CD4-positive, alpha-beta memory T cell (primary cell): ENCODE data around the gene FOXRED1. TPM values are rescaled to one million over a fixed set of nuclear protein-coding genes. Genes with fewer than 3 reads are reported as not detected.

Experiments
- CTCF ChIA-PET: fragments of 350-600 bp; sonication (Branson Sonifier 250); formaldehyde crosslinking; loops from one replicate; lab custom pipeline; 2021; ENCODE audit warnings: inconsistent platforms; ENCODE audit not compliant: partially characterized antibody; lab: Charles Lee
- POLR2A ChIA-PET: fragments of 350-600 bp; sonication (Branson Sonifier 250); formaldehyde crosslinking; loops from one replicate; lab custom pipeline; 2021; ENCODE audit not compliant: partially characterized antibody; lab: Charles Lee
- DNase-seq, 5 donors: peaks; one replicate each; pipeline versions ENCODE4 v3.0.0 to v3.0.0-alpha.2; 2020 to 2022; ENCODE audit warnings: mixed read lengths in 1 of 5
- H3K27ac ChIP-seq: one replicate; pipeline ENCODE4 v1.7.0; 2013; ENCODE audit warnings: low read depth, low read length
- H3K27me3 ChIP-seq: 2 replicates; pipeline ENCODE4 v1.7.0; 2013; ENCODE audit warnings: mild to moderate bottlenecking, low read length, moderate library complexity; ENCODE audit not compliant: insufficient read depth
- H3K36me3 ChIP-seq: 2 replicates; pipeline ENCODE4 v1.7.0; 2013; ENCODE audit warnings: mild to moderate bottlenecking, low read length, moderate library complexity; ENCODE audit not compliant: insufficient read depth
- H3K4me1 ChIP-seq: 2 replicates; pipeline ENCODE4 v1.7.0; 2013; ENCODE audit warnings: mild to moderate bottlenecking, low read length, moderate library complexity; ENCODE audit not compliant: insufficient read depth
- H3K4me3 ChIP-seq, 2 donors: one replicate each; pipeline ENCODE4 v1.7.0; 2013; ENCODE audit warnings: low read length in 2 of 2, mild to moderate bottlenecking in 1 of 2
- H3K9me3 ChIP-seq, 2 donors: one replicate each; pipeline ENCODE4 v1.7.0; 2013; ENCODE audit warnings: low read length in 2 of 2, control low read depth in 1 of 2; ENCODE audit not compliant: control insufficient read depth in 1 of 2
- H3K27ac Mint-ChIP-seq, 7 donors: one replicate each; pipeline ENCODE4 v1.8.0; 2020 to 2021; ENCODE audit warnings: mixed read lengths in 7 of 7, mild to moderate bottlenecking in 6 of 7, inconsistent platforms in 3 of 7, moderate library complexity in 3 of 7
- H3K27me3 Mint-ChIP-seq, 2 donors: one replicate each; pipeline ENCODE4 v1.8.0; 2020 to 2021; ENCODE audit warnings: mixed read lengths in 2 of 2
- H3K36me3 Mint-ChIP-seq, 2 donors: one replicate each; pipeline ENCODE4 v1.8.0; 2020 to 2021; ENCODE audit warnings: mixed read lengths in 2 of 2, inconsistent platforms in 1 of 2, mild to moderate bottlenecking in 1 of 2
- H3K4me1 Mint-ChIP-seq, 4 donors: one replicate each; pipeline ENCODE4 v1.8.0; 2020 to 2021; ENCODE audit warnings: mixed read lengths in 4 of 4, mild to moderate bottlenecking in 1 of 4
- H3K4me3 Mint-ChIP-seq, 8 donors: one replicate each; pipeline ENCODE4 v1.8.0; 2020 to 2021; ENCODE audit warnings: mixed read lengths in 8 of 8, mild to moderate bottlenecking in 7 of 8, moderate library complexity in 6 of 8, inconsistent platforms in 3 of 8
- H3K9me3 Mint-ChIP-seq, 8 donors: one replicate each; pipeline ENCODE4 v1.8.0; 2020 to 2021; ENCODE audit warnings: mixed read lengths in 8 of 8, mild to moderate bottlenecking in 5 of 8, inconsistent platforms in 3 of 8, moderate library complexity in 1 of 8
- intact Hi-C: fragments of 100-400 bp; cut with micrococcal nuclease; formaldehyde crosslinking; loops from one replicate; pipeline ENCODE4 v1.15.1; 2023
- polyA plus RNA-seq, 2 donors: library from polyadenylated mRNA; unstranded; fragments of 300-500 nt; fragmentation: Illumina TruSeq; gene quantifications; one replicate each; pipeline ENCODE4 v1.2.3, GENCODE V29; 2021
- total RNA-seq, 2 experiments: library from RNA; stranded (reverse); gene quantifications; one replicate each; pipeline ENCODE4 v1.2.3, GENCODE V29; 2021

FOXRED1 gene
- total and polyA plus RNA-seq, 4 experiments from 2014 or later, result 18.7 to 32.5 (median 28.9) TPM

GRCh38 chr11:126268361-126268707 lies 620 bp upstream of the FOXRED1 start:
- POLR2A ChIA-PET, result interaction anchor here (0.9 to 6.1 kb wide), 15 partner anchors 10 to 698 kb away, joined by 3 to 101 read pairs (median 4); partner anchors contain the start of genes CDON, DCPS, EI24 and FAM118B
- peaks cover 42% of the 10 kb centered on the region for H3K36me3 ChIP-seq
- DNase-seq, result peak in 1 of 5 donors; percentile 14
- Mint-ChIP-seq H3K36me3 (peaks cover 49 to 64% of the 10 kb centered on the region in 2 donors), H3K27me3 (no peaks in the 10 kb centered on the region), H3K4me1 (peaks cover 19 to 43% (median 24%) of the 10 kb centered on the region in 4 donors), H3K9me3 (no peaks in the 10 kb centered on the region), H3K4me3 (peak overlapping the region; percentile 95 to 99 (median 96)), H3K27ac (peak overlapping the region; percentile 94 to 99 (median 99))
- H3K4me3 ChIP-seq, result peak overlapping the region; percentile 84 to 96
- intact Hi-C loops, result loop anchor here (10.0 kb wide), 2 partner anchors 674 to 704 kb away; partner anchors contain the start of genes EI24 and STT3A
- H3K9me3 ChIP-seq, result no peaks in the 10 kb centered on the region
- H3K4me1 ChIP-seq, result peaks cover 26% of the 10 kb centered on the region
- CTCF ChIA-PET, result interaction anchor here (1.1 kb wide), 1 partner anchor 15 kb away, joined by 3 read pairs; no protein-coding TSS in a partner anchor
- H3K27me3 ChIP-seq, result no peaks in the 10 kb centered on the region
- H3K27ac ChIP-seq, result peak overlapping the region; percentile 83

- Histone ChIP-seq H3K36me3 (peaks cover 14% of the 10 kb centered on the region), H3K27me3 (no peaks in the 10 kb centered on the region), H3K9me3 (no peaks in the 10 kb centered on the region), H3K4me1 (peaks cover 17% of the 10 kb centered on the region), H3K27ac (no peak overlapping the region), H3K4me3 (no peak overlapping the region)
- ChIA-PET POLR2A (no interaction called here), CTCF (no interaction called here)
- no peak overlapping the region for H3K4me3 Mint-ChIP-seq
- H3K27me3 Mint-ChIP-seq, result no peaks in the 10 kb centered on the region
- H3K36me3 Mint-ChIP-seq, result peaks cover 25 to 28% of the 10 kb centered on the region in 2 donors
- no peak overlapping the region for H3K27ac Mint-ChIP-seq
- intact Hi-C loops, result no loop called here
- peaks cover 16 to 31% (median 24%) of the 10 kb centered on the region in 4 donors for H3K4me1 Mint-ChIP-seq
- DNase-seq, result no peak
- no peaks in the 10 kb centered on the region for H3K9me3 Mint-ChIP-seq
Observed at GRCh38 chr11:126277322-126277721, 8.4 kb downstream of the FOXRED1 start.

GRCh38 chr11:126277780-126278179 lies 8.8 kb downstream of the FOXRED1 start:
- no peak overlapping the region for H3K27ac ChIP-seq
- H3K4me1 Mint-ChIP-seq, result peaks cover 19 to 34% (median 26%) of the 10 kb centered on the region in 4 donors
- peak overlapping the region in 1 of 7 donors; percentile 78 for H3K27ac Mint-ChIP-seq
- ChIA-PET POLR2A (interaction anchor here (1.1 kb wide), 1 partner anchor 22 kb away, joined by 3 read pairs; no protein-coding TSS in a partner anchor), CTCF (no interaction called here)
- H3K9me3 ChIP-seq, result no peaks in the 10 kb centered on the region
- H3K4me1 ChIP-seq, result peaks cover 18% of the 10 kb centered on the region
- H3K4me3 Mint-ChIP-seq, result no peak overlapping the region
- intact Hi-C loops, result no loop called here
- H3K9me3 Mint-ChIP-seq, result no peaks in the 10 kb centered on the region
- H3K36me3 ChIP-seq, result peaks cover 14% of the 10 kb centered on the region
- peaks cover 25 to 28% of the 10 kb centered on the region in 2 donors for H3K36me3 Mint-ChIP-seq
- no peaks in the 10 kb centered on the region for H3K27me3 Mint-ChIP-seq
- H3K27me3 ChIP-seq, result no peaks in the 10 kb centered on the region
- H3K4me3 ChIP-seq, result no peak overlapping the region
- no peak for DNase-seq

- ChIA-PET POLR2A (interaction anchor here (0.6 to 5.7 kb wide), 3 partner anchors 9 to 141 kb away, joined by 3 to 101 read pairs (median 4); partner anchors contain the start of genes FOXRED1 and SRPRA), CTCF (no interaction called here)
- peak overlapping the region in 1 of 8 donors; percentile 0 for H3K4me3 Mint-ChIP-seq
- H3K27ac ChIP-seq, result no peak overlapping the region
- intact Hi-C loops, result no loop called here
- peaks cover 24 to 43% (median 33%) of the 10 kb centered on the region in 4 donors for H3K4me1 Mint-ChIP-seq
- H3K27ac Mint-ChIP-seq, result peak overlapping the region in 4 of 7 donors; percentile 5 to 55 (median 50)
- peaks cover 14% of the 10 kb centered on the region for H3K36me3 ChIP-seq
- peaks cover 15 to 25% of the 10 kb centered on the region in 2 donors for H3K36me3 Mint-ChIP-seq
- no peaks in the 10 kb centered on the region for H3K9me3 Mint-ChIP-seq
- H3K27me3 Mint-ChIP-seq, result no peaks in the 10 kb centered on the region
- H3K4me1 ChIP-seq, result peaks cover 27% of the 10 kb centered on the region
- no peaks in the 10 kb centered on the region for H3K9me3 ChIP-seq
- no peak for DNase-seq
- H3K27me3 ChIP-seq, result no peaks in the 10 kb centered on the region
- H3K4me3 ChIP-seq, result no peak overlapping the region
Observed at GRCh38 chr11:126279191-126279590, 10.2 kb downstream of the FOXRED1 start.

GRCh38 chr11:126280595-126280994 lies 11.6 kb downstream of the FOXRED1 start:
- peaks cover 30 to 54% (median 42%) of the 10 kb centered on the region in 4 donors for H3K4me1 Mint-ChIP-seq

GRCh38 chr11:126281245-126281644 lies 12.3 kb downstream of the FOXRED1 start:
- POLR2A ChIA-PET, result interaction anchor here (0.6 to 5.7 kb wide), 5 partner anchors 11 to 67 kb away, joined by 3 to 101 read pairs (median 13); partner anchors contain the start of genes DCPS, FOXRED1 and SRPRA
- Histone ChIP-seq H3K36me3 (no peaks in the 10 kb centered on the region), H3K9me3 (no peaks in the 10 kb centered on the region), H3K4me1 (peaks cover 43% of the 10 kb centered on the region), H3K27me3 (no peaks in the 10 kb centered on the region), H3K27ac (no peak overlapping the region), H3K4me3 (no peak overlapping the region)
- no peak for DNase-seq
- Mint-ChIP-seq H3K27ac (peak overlapping the region in 5 of 7 donors; percentile 7 to 98 (median 86)), H3K9me3 (no peaks in the 10 kb centered on the region), H3K36me3 (peaks cover 9 to 14% of the 10 kb centered on the region in 2 donors), H3K4me1 (peaks cover 30 to 54% (median 43%) of the 10 kb centered on the region in 4 donors), H3K27me3 (no peaks in the 10 kb centered on the region), H3K4me3 (peak overlapping the region in 5 of 8 donors; percentile 43 to 97 (median 95))
- CTCF ChIA-PET, result interaction anchor here (1.5 to 1.8 kb wide), 2 partner anchors 11 to 29 kb away, joined by 5 to 8 read pairs; no protein-coding TSS in a partner anchor
- intact Hi-C loops, result loop anchor here (5.0 to 10.0 kb wide), 3 partner anchors 76 to 656 kb away; partner anchors contain the start of genes CDON, CHEK1 and ST3GAL4

More at GRCh38 chr11:126280595-126280994, 11.6 kb downstream of the FOXRED1 start:
- H3K27ac ChIP-seq, result no peak overlapping the region
- peaks cover 39% of the 10 kb centered on the region for H3K4me1 ChIP-seq
- peaks cover 12 to 17% of the 10 kb centered on the region in 2 donors for H3K36me3 Mint-ChIP-seq
- H3K27ac Mint-ChIP-seq, result peak overlapping the region; percentile 36 to 90 (median 77)
- H3K9me3 ChIP-seq, result no peaks in the 10 kb centered on the region
- H3K27me3 Mint-ChIP-seq, result no peaks in the 10 kb centered on the region
- no peaks in the 10 kb centered on the region for H3K9me3 Mint-ChIP-seq
- ChIA-PET POLR2A (interaction anchor here (5.7 kb wide), 1 partner anchor 10 kb away, joined by 101 read pairs; the partner anchor contains the start of genes FOXRED1 and SRPRA), CTCF (no interaction called here)
- H3K36me3 ChIP-seq, result peaks cover 5% of the 10 kb centered on the region
- no peak for DNase-seq
- no peaks in the 10 kb centered on the region for H3K27me3 ChIP-seq
- intact Hi-C loops, result loop anchor here (5.0 to 10.0 kb wide), 3 partner anchors 77 to 656 kb away; partner anchors contain the start of genes CDON, CHEK1 and ST3GAL4
- H3K4me3 ChIP-seq, result no peak overlapping the region
- H3K4me3 Mint-ChIP-seq, result peak overlapping the region; percentile 4 to 64 (median 42)
